GM21528 (cell line): ENCODE data around the gene RERE.

Experiments
- ATAC-seq: cut with Tn5 transposase; IDR thresholded peaks from one replicate; pipeline ENCODE4 v1.9.1; 2021; ENCODE audit warnings: mild to moderate bottlenecking, moderate library complexity; ENCODE audit not compliant: unreplicated experiment, low FRiP score

Gene RERE

GRCh38 chr1:8360493-8361197, 456.8 kb downstream of the RERE start:
- ATAC-seq = no peak

- no peak for ATAC-seq
Observed at GRCh38 chr1:8359617-8360481, 457.6 kb downstream of the RERE start.

GRCh38 chr1:8358897-8359616, 458.4 kb downstream of the RERE start:
- ATAC-seq = no peak

GRCh38 chr1:8358241-8358896, 459.1 kb downstream of the RERE start:
- ATAC-seq = no peak

- ATAC-seq = no peak
Observed at GRCh38 chr1:8357329-8358101, 459.9 kb downstream of the RERE start.

GRCh38 chr1:8356256-8357209, 460.9 kb downstream of the RERE start:
- no peak for ATAC-seq

- no peak for ATAC-seq
Observed at GRCh38 chr1:8355439-8356255, 461.8 kb downstream of the RERE start.

- no peak for ATAC-seq
Observed at GRCh38 chr1:8354038-8354437, 463.4 kb downstream of the RERE start.

GRCh38 chr1:8352886-8353785, 464.3 kb downstream of the RERE start:
- no peak for ATAC-seq

- ATAC-seq = no peak
Observed at GRCh38 chr1:8352471-8352845, 465.0 kb downstream of the RERE start.

- no peak for ATAC-seq
Observed at GRCh38 chr1:8351693-8352470, 465.6 kb downstream of the RERE start.

GRCh38 chr1:8350914-8351684, 466.3 kb downstream of the RERE start:
- no peak for ATAC-seq

- no peak for ATAC-seq
Observed at GRCh38 chr1:8349961-8350360, 467.5 kb downstream of the RERE start.

- no peak for ATAC-seq
Observed at GRCh38 chr1:8349473-8349865, 468.0 kb downstream of the RERE start.

GRCh38 chr1:8348777-8349472, 468.5 kb downstream of the RERE start:
- ATAC-seq = no peak
